PC-9 (cell line): ENCODE results near the gene TERT. TPM values are rescaled to one million over a fixed set of nuclear protein-coding genes. Genes with fewer than 3 reads are reported as not detected.

Experiments used
- Bru-seq: library from RNA; stranded (reverse); fragments of 400-500 nt; gene quantifications from one replicate; lab custom pipeline; 2021; lab: Mats Ljungman, UMichigan
- BruChase-seq, 2 experiments: library from RNA; stranded (reverse); fragments of 400-500 nt; gene quantifications; one replicate each; lab custom pipeline; 2021; lab: Mats Ljungman, UMichigan
- BruUV-seq: library from RNA; stranded (reverse); fragments of 400-500 nt; replicated peaks from 2 replicates; lab custom pipeline; 2021; lab: Mats Ljungman, UMichigan
- CTCF ChIA-PET: fragments of 300-600 bp; sonication (Branson Sonifier 250); formaldehyde crosslinking; loops from one replicate; lab custom pipeline; 2022; ENCODE audit warnings: antibody characterized with exemption; lab: Charles Lee
- POLR2A ChIA-PET: fragments of 300-600 bp; sonication (Branson Sonifier 250); formaldehyde crosslinking; loops from one replicate; lab custom pipeline; 2022; ENCODE audit warnings: antibody characterized with exemption; ENCODE audit not compliant: unreplicated experiment; lab: Charles Lee
- DNase-seq, 2 experiments: peaks; one replicate each; pipeline versions ENCODE4 v3.0.0 to v3.0.0-alpha.2; 2015 to 2022; ENCODE audit warnings: mixed read lengths in 1 of 2
- H2AFZ ChIP-seq: fragments of 200-600 bp; sonication (generic); 2 replicates; pipeline ENCODE4 v1.8.1; 2017; ENCODE audit warnings: antibody characterized with exemption
- H3F3A ChIP-seq: fragments of 200-600 bp; sonication (generic); 2 replicates; pipeline ENCODE4 v1.8.1; 2017; ENCODE audit warnings: antibody characterized with exemption, mild to moderate bottlenecking, low read depth; ENCODE audit not compliant: insufficient read depth
- H3K27ac ChIP-seq: fragments of 200-600 bp; sonication (generic); 2 replicates; pipeline ENCODE4 v1.6.1; 2016; ENCODE audit warnings: mixed run types
- H3K27me3 ChIP-seq: fragments of 200-600 bp; sonication (generic); 2 replicates; pipeline ENCODE4 v1.6.1; 2016; ENCODE audit warnings: low read depth, mixed run types; ENCODE audit not compliant: insufficient read depth
- H3K36me3 ChIP-seq: fragments of 200-600 bp; sonication (generic); 2 replicates; pipeline ENCODE4 v1.6.1; 2016; ENCODE audit warnings: low read depth, mixed run types
- H3K4me1 ChIP-seq: fragments of 200-600 bp; sonication (generic); replicated peaks from 2 replicates; pipeline ENCODE4 v1.6.1; 2016; ENCODE audit warnings: mixed run types; ENCODE audit not compliant: insufficient read depth
- H3K4me2 ChIP-seq: fragments of 200-600 bp; sonication (generic); 2 replicates; pipeline ENCODE4 v1.6.1; 2017; ENCODE audit warnings: mixed run types
- H3K4me3 ChIP-seq: fragments of 200-600 bp; sonication (generic); 2 replicates; pipeline ENCODE4 v1.6.1; 2016; ENCODE audit warnings: mixed run types
- H3K79me2 ChIP-seq: fragments of 200-600 bp; sonication (generic); 2 replicates; pipeline ENCODE4 v1.6.1; 2017; ENCODE audit warnings: low read depth, mixed run types
- H3K9me2 ChIP-seq: fragments of 200-600 bp; sonication (generic); 2 replicates; pipeline ENCODE4 v1.8.1; 2017; ENCODE audit warnings: mild to moderate bottlenecking; ENCODE audit not compliant: insufficient read depth
- H3K9me3 ChIP-seq: fragments of 200-600 bp; sonication (generic); 2 replicates; pipeline ENCODE4 v1.8.1; 2016; ENCODE audit warnings: low read depth; ENCODE audit not compliant: insufficient read depth
- H4K20me1 ChIP-seq: fragments of 200-600 bp; sonication (generic); 2 replicates; pipeline ENCODE4 v1.8.1; 2017; ENCODE audit not compliant: insufficient read depth
- CTCF ChIP-seq: fragments of 200-600 bp; sonication (generic); conservative IDR thresholded peaks from 2 replicates; pipeline ENCODE4 v1.6.1; 2017; ENCODE audit warnings: mixed run types, antibody characterized with exemption, mild to moderate bottlenecking, moderate library complexity
- EZH2 ChIP-seq: fragments of 200-600 bp; sonication (generic); IDR thresholded peaks from 2 replicates; pipeline ENCODE4 v1.8.0; 2017; ENCODE audit warnings: antibody characterized with exemption, low read depth
- intact Hi-C: fragments of 100-400 bp; cut with micrococcal nuclease; formaldehyde crosslinking; loops from one replicate; pipeline ENCODE4 v1.10.0; 2022; ENCODE audit not compliant: unreplicated experiment
- long read RNA-seq: library from polyadenylated mRNA; stranded (forward); transcript quantifications from one replicate; pipeline ENCODE4 v2.0.0, GENCODE V29; 2022
- total RNA-seq: library from RNA; stranded (reverse); gene quantifications from 2 replicates; pipeline ENCODE4 v1.2.3, GENCODE V29; 2021

TERT gene
- total RNA-seq (0.74 and 2.2 TPM in 2 replicates), Bru-seq, nascent RNA (percentile 19 among the genes with signal in this experiment), BruChase-seq, experiment 1, labeled RNA remaining after a 2-hour chase (percentile 17 among the genes with signal in this experiment), BruChase-seq, experiment 2, labeled RNA remaining after a 6-hour chase (percentile 20 among the genes with signal in this experiment)
- long read RNA-seq, partial matches to known transcripts: 0 of 1 reads
- long read RNA-seq, other reads (novel, unspliced or antisense): 1 of 1 reads

- intact Hi-C loops: no loop called here
- POLR2A ChIA-PET: no interaction called here
- no peak for DNase-seq
Observed at GRCh38 chr5:1294835-1295649, at the start of gene TERT. TERT (minus strand) TSS chr5:1295068; CDS start chr5:1294989, 79 bp downstream.

GRCh38 chr5:1343931-1344901, 49.3 kb upstream of the TERT start:
- intact Hi-C loops: loop anchor here (2.0 to 10.0 kb wide), 2 partner anchors 139 to 257 kb away; partner anchors contain the start of gene SLC6A19
- peak overlapping the region; percentile 84 for H3K4me3 ChIP-seq
- H3K4me2 ChIP-seq: peak overlapping the region; percentile 99
- DNase-seq: peak in 1 of 2 experiments; percentile 39
- H3K79me2 ChIP-seq: peaks cover 48% of the 10 kb centered on the region
- H3K36me3 ChIP-seq: peaks cover 26% of the 10 kb centered on the region
- no peaks in the 10 kb centered on the region for H3F3A ChIP-seq
- H3K9me2 ChIP-seq: no peaks in the 10 kb centered on the region
- H3K27ac ChIP-seq: no peak overlapping the region
- no peaks in the 10 kb centered on the region for H3K9me3 ChIP-seq
- H4K20me1 ChIP-seq: peaks cover 16% of the 10 kb centered on the region
- ChIA-PET CTCF (interaction anchor here (0.5 to 0.7 kb wide), 3 partner anchors 109 to 451 kb away, joined by 3 to 7 read pairs (median 4); no protein-coding TSS in a partner anchor), POLR2A (interaction anchor here (0.7 kb wide), 1 partner anchor 17 kb away, joined by 3 read pairs; no protein-coding TSS in a partner anchor)
- TF ChIP-seq CTCF: no peak
- no peak for TF ChIP-seq EZH2
- peaks cover 18% of the 10 kb centered on the region for H3K4me1 ChIP-seq
- no peaks in the 10 kb centered on the region for H3K27me3 ChIP-seq
- TSS peak; percentile 55 for BruUV-seq
- H2AFZ ChIP-seq: peak overlapping the region; percentile 83

More at GRCh38 chr5:1294835-1295649, at the start of gene TERT:
- Histone ChIP-seq H3K79me2 (no peaks in the 10 kb centered on the region), H3K27ac (no peak within 1 kb of the TSS), H3F3A (peaks cover 8% of the 10 kb centered on the region; the same call in 1 of the 2 replicates), H3K9me3 (no peaks in the 10 kb centered on the region), H3K36me3 (no peaks in the 10 kb centered on the region), H3K4me2 (no peak within 1 kb of the TSS; the same call in 1 of the 2 replicates), H3K4me3 (no peak within 1 kb of the TSS), H3K9me2 (no peaks in the 10 kb centered on the region), H3K4me1 (no peaks in the 10 kb centered on the region), H4K20me1 (no peaks in the 10 kb centered on the region), H2AFZ (no peak within 1 kb of the TSS), H3K27me3 (peaks cover 22% of the 10 kb centered on the region; the same call in 1 of the 2 replicates)
- TF ChIP-seq CTCF (no peak), EZH2 (no peak)
- CTCF ChIA-PET: no interaction called here
- BruUV-seq: no TSS peak
